BJ (cell line): ENCODE results near the gene PDZD4. TPM values are rescaled to one million over a fixed set of nuclear protein-coding genes. Genes with fewer than 3 reads are reported as not detected.

Experiments used
- CTCF ChIA-PET: fragments of 350-600 bp; formaldehyde crosslinking; extraction: SDS; loops from one replicate; lab custom pipeline; 2021; ENCODE audit warnings: antibody characterized with exemption, inconsistent platforms; lab: Yijun Ruan, JAX
- POLR2A ChIA-PET: fragments of 300-600 bp; sonication (Branson Sonifier 250); formaldehyde crosslinking; extraction: SDS; loops from one replicate; lab custom pipeline; 2021; ENCODE audit warnings: antibody characterized with exemption; lab: Charles Lee
- DNase-seq: peaks from one replicate; pipeline ENCODE4 v3.0.0-alpha.2; 2011; ENCODE audit warnings: low read depth
- H3K27me3 ChIP-seq: 2 replicates; pipeline ENCODE4 v1.6.0; 2011; ENCODE audit warnings: low read length; ENCODE audit not compliant: control insufficient read depth, insufficient read depth
- H3K36me3 ChIP-seq: 2 replicates; pipeline ENCODE4 v1.5.1; 2011; ENCODE audit warnings: low read length; ENCODE audit not compliant: control insufficient read depth, insufficient read depth
- H3K4me3 ChIP-seq: 2 replicates; pipeline ENCODE4 v1.5.1; 2011; ENCODE audit warnings: low read depth, mild to moderate bottlenecking, control low read depth, low read length
- polyA plus RNA-seq: library from polyadenylated mRNA; depleted of rRNA; stranded (reverse); fragments of >200 nt; gene quantifications from 2 replicates; pipeline ENCODE4 v1.2.3, GENCODE V29; 2011
- TF ChIP-seq, protein P1 (sequence below): IDR thresholded peaks from 2 replicates; pipeline ENCODE4 v1.5.1; 2011; ENCODE audit warnings: low read depth, mild to moderate bottlenecking, control low read depth, inconsistent platforms, low read length, moderate library complexity; ENCODE audit not compliant: insufficient read depth

PDZD4 gene
- polyA plus RNA-seq, 1 experiment = 0.82 TPM

DNA sequence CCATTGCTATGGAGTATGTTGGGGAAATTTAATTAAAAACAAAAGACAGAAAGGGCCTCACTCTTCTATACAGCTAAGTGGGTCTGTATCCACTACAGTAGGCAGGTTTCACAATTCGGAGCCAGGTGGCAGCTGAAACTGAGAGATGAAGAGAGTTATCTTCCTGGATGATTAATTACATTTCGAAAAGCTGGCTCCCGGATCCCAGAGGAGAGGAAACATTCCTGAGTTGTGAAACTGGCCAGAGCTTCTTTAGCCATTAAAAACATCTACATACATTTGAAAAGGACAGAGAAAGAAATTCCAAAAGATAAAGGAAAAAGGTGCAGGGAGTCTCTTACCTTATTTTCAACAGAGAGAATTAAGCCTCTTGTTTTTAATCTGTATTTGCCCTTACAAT, 15.5 kb upstream of the PDZD4 start:
- TF ChIP-seq, protein P1, sequence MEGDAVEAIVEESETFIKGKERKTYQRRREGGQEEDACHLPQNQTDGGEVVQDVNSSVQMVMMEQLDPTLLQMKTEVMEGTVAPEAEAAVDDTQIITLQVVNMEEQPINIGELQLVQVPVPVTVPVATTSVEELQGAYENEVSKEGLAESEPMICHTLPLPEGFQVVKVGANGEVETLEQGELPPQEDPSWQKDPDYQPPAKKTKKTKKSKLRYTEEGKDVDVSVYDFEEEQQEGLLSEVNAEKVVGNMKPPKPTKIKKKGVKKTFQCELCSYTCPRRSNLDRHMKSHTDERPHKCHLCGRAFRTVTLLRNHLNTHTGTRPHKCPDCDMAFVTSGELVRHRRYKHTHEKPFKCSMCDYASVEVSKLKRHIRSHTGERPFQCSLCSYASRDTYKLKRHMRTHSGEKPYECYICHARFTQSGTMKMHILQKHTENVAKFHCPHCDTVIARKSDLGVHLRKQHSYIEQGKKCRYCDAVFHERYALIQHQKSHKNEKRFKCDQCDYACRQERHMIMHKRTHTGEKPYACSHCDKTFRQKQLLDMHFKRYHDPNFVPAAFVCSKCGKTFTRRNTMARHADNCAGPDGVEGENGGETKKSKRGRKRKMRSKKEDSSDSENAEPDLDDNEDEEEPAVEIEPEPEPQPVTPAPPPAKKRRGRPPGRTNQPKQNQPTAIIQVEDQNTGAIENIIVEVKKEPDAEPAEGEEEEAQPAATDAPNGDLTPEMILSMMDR = no peak
- CTCF ChIA-PET = no interaction called here
- Histone ChIP-seq H3K36me3 (no peaks in the 10 kb centered on the region), H3K27me3 (peaks cover 5% of the 10 kb centered on the region; the same call in 1 of the 2 replicates), H3K4me3 (no peak overlapping the region)
- no peak for DNase-seq
- POLR2A ChIA-PET = no interaction called here

DNA sequence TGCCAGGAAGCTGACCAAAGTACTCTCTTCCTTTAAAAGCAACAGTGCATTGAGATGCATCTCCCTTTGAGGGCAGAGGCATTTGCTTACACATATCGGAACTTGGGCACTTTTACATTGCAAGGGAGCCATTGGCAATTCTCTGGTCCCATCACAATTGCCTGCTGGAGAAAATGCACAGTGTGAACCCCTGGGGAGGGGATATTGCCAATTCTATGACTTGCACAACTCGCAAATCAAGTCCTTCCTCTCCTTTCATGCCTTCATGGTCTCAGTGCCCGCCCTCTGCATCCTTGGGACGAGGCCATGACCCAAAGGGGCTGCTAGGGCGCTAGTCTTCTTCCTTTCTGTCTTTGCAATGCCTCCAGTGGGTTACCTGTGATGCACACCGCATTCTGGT, 14.9 kb upstream of the PDZD4 start:
- ChIA-PET CTCF (no interaction called here), POLR2A (no interaction called here)
- Histone ChIP-seq H3K27me3 (peaks cover 5% of the 10 kb centered on the region; the same call in 1 of the 2 replicates), H3K36me3 (no peaks in the 10 kb centered on the region), H3K4me3 (no peak overlapping the region)
- DNase-seq = no peak
- TF ChIP-seq, protein P1 = no peak

DNA sequence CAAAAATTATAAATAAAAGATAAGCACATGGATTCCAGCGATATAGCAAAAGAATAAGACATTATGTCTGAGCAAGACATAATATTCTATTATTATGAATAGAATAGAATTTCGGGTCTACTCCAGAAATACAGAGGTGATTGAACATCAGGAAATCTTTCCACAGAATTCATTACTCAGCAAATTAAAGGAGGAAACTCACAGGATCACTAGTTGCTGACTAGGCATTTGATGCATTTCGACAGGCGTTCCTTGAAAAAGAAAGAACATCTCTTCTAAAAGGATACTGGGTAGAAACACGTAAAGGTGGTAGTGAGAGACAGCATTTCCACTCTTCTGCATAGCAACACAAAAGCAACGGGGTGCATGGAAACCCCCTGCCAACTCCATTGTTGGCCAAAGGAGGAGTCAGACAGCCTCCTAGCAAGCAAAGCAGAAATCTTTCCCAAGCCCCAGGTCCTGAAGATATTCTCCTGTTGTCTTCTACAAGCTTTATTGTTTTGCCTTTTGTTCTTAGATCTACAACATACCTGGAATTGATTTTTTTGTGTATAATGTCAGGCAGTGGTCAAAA, 14.3 kb upstream of the PDZD4 start:
- H3K27me3 ChIP-seq = peaks cover 5% of the 10 kb centered on the region; the same call in 1 of the 2 replicates
- no peak overlapping the region for H3K4me3 ChIP-seq
- POLR2A ChIA-PET = no interaction called here
- TF ChIP-seq, protein P1 = no peak
- no peaks in the 10 kb centered on the region for H3K36me3 ChIP-seq
- CTCF ChIA-PET = no interaction called here
- DNase-seq = no peak

DNA sequence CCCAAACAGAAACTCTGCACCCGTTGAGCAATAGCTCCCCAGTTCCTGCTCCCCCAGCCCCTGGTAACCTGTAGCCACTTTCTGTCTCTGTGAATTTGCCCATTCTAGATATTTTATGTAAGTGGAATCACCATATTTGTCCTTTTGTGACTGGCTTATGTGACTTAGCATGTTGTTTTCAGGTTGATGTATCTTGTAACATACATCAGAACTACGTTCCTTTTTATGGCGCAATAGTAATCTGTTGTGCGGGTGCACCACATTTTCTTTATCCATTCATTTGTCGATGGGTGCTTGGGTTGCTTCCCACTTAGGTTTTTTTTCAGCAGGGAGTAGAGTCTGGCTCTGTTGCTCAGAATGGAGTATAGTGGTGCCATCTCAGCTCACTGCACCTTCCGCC, 6.6 kb upstream of the PDZD4 start:
- TF ChIP-seq, protein P1 = no peak
- POLR2A ChIA-PET = no interaction called here
- CTCF ChIA-PET = no interaction called here
- no peaks in the 10 kb centered on the region for H3K36me3 ChIP-seq
- DNase-seq = no peak
- H3K27me3 ChIP-seq = peaks cover 3% of the 10 kb centered on the region; the same call in 1 of the 2 replicates
- no peak overlapping the region for H3K4me3 ChIP-seq

DNA sequence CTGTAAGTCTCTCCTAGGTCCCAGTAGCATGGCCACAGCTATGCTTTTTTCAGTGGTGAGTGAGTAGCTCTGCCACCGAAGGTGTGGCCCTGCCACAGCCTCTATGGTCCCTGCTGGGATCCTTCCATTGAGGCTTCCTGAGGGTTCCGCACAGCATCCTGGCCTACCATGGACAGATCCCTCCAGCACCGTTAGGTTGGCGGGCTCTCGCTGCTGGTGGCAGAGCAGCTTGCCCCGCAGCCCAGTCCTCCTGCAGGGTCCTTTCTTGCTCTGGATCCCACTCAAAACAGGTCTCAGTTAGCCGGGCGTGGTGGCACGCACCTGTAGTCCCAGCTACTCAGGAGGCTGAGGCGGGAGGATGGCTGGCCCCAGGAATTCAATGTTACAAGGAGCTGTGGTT, 2.4 kb upstream of the PDZD4 start:
- no peak for DNase-seq
- Histone ChIP-seq H3K4me3 (no peak overlapping the region), H3K27me3 (peaks cover 9% of the 10 kb centered on the region; the same call in 1 of the 2 replicates), H3K36me3 (no peaks in the 10 kb centered on the region)
- ChIA-PET CTCF (no interaction called here), POLR2A (no interaction called here)
- TF ChIP-seq, protein P1 = no peak
